Stimulated activated CD8-positive, alpha-beta memory T cell treated with anti-CD3 and anti-CD28 coated beads, Interleukin-15, amount 100 ng/mL, for 1 hour (primary cell): ENCODE measurements around the gene REM1.

Source experiments
- DNase-seq: peaks from one replicate; pipeline ENCODE4 v3.0.0-alpha.2; 2020; ENCODE audit warnings: low read depth

REM1 gene

DNA sequence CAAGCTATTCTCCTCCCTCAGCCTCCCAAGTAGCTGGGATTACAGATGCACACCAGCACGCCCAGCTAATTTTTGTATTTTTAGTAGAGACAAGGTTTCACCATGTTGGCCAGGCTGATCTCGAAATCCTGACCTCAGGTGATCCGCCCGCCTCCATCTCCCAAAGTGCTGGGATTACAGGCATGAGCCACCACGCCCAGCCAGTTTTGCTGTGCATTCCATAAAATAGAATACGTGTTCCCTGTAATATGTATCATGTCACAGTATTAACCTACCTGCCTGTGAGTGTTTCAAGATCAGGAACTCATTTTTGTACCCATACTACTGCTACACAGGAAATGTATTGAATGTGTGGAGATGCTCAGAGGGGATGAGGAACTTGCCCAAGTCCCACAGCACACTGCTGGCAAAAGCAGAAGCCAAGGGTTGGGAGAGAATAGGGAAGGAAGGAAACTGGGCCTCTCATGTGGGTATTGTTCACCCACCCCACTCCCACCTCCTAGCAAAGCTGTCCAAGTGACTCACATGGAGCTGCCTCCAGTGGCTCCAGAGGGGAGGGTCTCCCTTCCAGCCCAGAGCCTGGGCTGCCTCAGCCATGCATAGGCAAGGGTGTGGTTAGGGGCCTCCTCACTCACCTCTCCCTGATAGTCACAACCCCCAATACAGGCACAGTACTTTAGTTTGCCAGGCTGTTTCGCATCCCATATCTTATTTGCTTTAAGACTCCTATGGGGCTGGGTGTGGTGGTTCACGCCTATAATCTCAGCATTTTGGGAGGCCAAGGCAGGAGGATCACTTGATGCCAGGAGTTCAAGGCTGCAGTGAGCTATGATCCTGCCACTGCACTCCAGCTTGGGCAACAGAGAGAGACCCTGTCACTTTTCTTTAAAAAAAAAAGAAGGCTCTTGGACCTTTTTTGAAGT is 48.5 kb downstream of the REM1 start:
- no peak for DNase-seq

DNA sequence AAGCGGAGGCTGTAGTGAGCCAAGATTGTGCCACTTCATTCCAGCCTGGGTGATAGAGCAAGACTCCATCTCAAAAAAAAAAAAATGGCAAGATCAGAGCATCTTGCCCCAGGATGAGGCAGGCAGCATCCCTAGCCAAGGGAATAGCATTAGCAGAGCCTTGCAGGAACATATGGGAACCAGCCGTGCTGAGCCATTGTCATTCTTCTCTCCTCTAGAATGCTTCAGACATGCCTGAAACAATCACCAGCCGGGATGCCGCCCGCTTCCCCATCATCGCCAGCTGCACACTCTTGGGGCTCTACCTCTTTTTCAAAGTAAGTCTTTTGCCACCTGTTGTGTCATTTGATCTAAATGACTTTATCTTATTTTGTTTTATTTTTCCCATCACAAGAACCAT is 52.2 kb downstream of the REM1 start:
- no peak for DNase-seq
